ENCODE results near the gene TAS2R60. TPM values are rescaled to one million over a fixed set of nuclear protein-coding genes. Genes with fewer than 3 reads are reported as not detected.
A peak's percentile ranks its signal among the peaks of the same experiment; 100 is the strongest.
"Not testable (repeated sequence)": the region's sequence is repeated elsewhere in the genome, so short reads cannot be mapped to it uniquely, and the experiment has no call there.

Gene TAS2R60
- total RNA-seq, 2 donors from 2014 or later = not detected

DNA sequence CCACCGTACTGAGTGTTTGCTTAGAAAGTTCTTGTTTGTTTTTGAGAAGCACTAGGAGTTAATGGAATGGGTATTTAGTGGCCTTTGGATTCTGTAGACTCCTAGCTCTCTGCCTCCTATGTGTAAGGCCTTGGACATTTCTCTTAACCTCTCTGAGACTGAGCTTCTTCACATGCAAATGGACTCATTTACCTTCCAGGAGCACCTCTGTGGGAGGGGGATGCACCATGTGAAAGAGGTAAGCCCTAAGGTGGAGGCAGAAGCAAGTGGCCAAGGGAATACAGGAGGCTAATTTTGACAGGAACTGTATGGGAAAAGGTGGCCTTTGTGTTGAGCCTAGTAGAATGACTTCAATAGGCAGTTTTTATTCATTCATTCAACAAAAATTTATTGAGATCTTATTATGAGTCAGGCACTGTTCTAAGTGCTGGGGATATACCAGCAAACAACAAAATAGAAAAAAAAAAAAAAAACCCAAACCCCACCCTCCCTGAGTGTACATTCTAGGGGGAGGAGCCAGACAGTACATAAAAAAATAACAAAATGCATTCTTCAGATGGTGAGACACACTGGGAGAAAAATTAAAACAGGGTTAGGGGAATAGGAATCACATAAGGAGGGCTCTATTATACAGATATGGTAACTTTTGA, 25.4 kb upstream of the TAS2R60 start:
- Mint-ChIP-seq H3K9me3 (peaks cover 0 to 3% of the 10 kb centered on the region in 2 donors), H3K4me1 (ENCODE audit: low read depth) (peaks cover 12% of the 10 kb centered on the region), H3K27ac (no peak overlapping the region), H3K4me3 (no peak overlapping the region), H3K36me3 (ENCODE audit: insufficient read depth in 2 of 2) (peaks cover 0 to 5% of the 10 kb centered on the region in 2 donors), H3K27me3 (ENCODE audit: low read depth) (no peaks in the 10 kb centered on the region)
- DNase-seq = no peak
- peak; percentile 68 to 75 for ATAC-seq (replicated peaks in 1 of 2)

DNA sequence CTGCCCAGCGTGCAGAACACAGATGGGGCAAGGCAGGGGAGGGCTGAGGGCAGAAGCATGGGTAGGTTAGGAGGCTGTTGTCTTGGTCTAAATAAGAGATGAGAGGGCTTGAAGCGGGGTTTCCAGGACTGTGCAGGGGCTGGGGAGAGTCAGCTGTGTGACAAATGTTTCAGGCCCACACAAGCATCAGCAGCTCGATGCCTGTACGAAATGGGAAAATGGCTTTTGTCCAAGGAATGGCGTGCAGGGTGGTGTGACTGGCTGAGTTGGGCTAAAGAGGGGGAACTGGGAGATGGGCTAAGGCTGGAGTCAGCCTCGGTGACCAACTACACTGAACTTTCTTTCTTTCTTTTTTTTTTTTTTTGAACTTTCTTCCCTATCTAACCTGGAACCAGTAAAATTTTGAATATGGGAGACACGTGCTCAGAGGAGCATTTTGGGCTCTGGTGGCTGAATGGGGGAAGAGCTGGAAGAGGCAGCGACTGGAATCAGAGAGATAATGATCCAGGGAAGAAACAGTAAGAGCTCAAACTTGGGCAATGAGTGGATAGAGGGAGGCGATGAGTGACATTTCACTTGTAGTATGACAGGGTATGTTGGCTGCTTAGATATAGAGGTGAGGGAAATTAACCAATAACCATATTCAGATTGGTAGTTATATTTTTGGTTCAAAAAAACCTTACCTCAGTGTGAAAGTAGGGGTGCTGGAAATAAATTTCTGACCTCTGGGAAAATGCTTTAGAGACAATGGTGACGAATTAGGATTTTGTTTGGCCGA, 24.4 kb upstream of the TAS2R60 start:
- Mint-ChIP-seq H3K27me3 (ENCODE audit: low read depth) (no peaks in the 10 kb centered on the region), H3K27ac (no peak overlapping the region), H3K9me3 (peaks cover 0 to 3% of the 10 kb centered on the region in 2 donors), H3K4me3 (no peak overlapping the region), H3K36me3 (ENCODE audit: insufficient read depth in 2 of 2) (peaks cover 0 to 5% of the 10 kb centered on the region in 2 donors), H3K4me1 (ENCODE audit: low read depth) (peaks cover 12% of the 10 kb centered on the region)
- DNase-seq (no peak), ATAC-seq (replicated peaks in 1 of 2) (no peak)

DNA sequence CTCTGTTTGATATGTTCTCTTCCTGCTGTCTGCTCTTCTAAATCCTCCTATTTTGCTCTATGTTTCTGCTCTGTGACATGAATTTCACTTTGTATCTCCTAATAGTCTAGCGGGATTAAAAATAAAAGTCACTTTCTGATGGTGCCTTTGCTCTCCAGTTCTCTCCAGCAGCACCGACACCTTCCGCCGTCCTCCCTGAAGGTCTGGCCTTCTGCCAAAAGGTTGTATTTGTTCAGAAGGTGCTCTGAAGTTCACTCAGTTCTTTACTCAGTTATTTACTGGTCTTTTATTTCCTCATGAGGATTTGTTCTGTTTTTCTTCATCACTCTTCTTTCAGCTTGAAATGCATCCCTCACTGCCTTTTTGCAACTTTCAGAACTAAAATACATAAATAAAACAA, 23.4 kb upstream of the TAS2R60 start:
- Mint-ChIP-seq H3K27me3 (ENCODE audit: low read depth) (no peaks in the 10 kb centered on the region), H3K4me3 (no peak overlapping the region), H3K36me3 (ENCODE audit: insufficient read depth in 2 of 2) (peaks cover 0 to 5% of the 10 kb centered on the region in 2 donors), H3K27ac (no peak overlapping the region), H3K4me1 (ENCODE audit: low read depth) (peaks cover 12% of the 10 kb centered on the region), H3K9me3 (peaks cover 0 to 3% of the 10 kb centered on the region in 2 donors)
- DNase-seq = no peak
- no peak for ATAC-seq (replicated peaks in 1 of 2)

DNA sequence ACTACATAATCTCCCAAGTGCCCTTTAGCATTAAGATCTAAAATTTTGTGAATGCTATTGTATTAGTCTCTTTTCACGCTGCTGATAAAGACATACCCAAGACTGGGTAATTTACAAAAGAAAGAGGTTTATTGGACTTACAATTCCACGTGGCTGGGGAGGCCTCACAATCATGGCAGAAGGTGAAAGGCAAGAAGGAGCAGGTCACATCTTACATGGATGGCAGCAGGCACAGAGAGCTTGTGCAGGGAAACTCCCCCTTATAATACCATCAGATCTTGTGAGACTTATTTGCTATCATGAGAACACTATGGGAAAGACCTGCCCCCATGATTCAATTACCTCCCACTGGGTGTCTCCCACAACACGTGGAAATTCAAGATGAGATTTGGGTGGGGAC, 22.6 kb upstream of the TAS2R60 start:
- DNase-seq; H3K4me3 Mint-ChIP-seq; H3K36me3 Mint-ChIP-seq (ENCODE audit: insufficient read depth in 2 of 2); H3K27ac Mint-ChIP-seq; H3K27me3 Mint-ChIP-seq (ENCODE audit: low read depth); H3K9me3 Mint-ChIP-seq; ATAC-seq (replicated peaks in 1 of 2): not testable (repeated sequence)
- peaks cover 12% of the 10 kb centered on the region for H3K4me1 Mint-ChIP-seq (ENCODE audit: low read depth)

GRCh38 chr7:143422033-143422432, 21.2 kb upstream of the TAS2R60 start:
- H3K9me3 Mint-ChIP-seq = peaks cover 0 to 3% of the 10 kb centered on the region in 2 donors
- ATAC-seq (replicated peaks in 1 of 2) (no peak), DNase-seq (no peak)
- H3K27me3 Mint-ChIP-seq (ENCODE audit: low read depth) = no peaks in the 10 kb centered on the region
- peaks cover 12% of the 10 kb centered on the region for H3K4me1 Mint-ChIP-seq (ENCODE audit: low read depth)
- no peak overlapping the region for H3K4me3 Mint-ChIP-seq
- H3K36me3 Mint-ChIP-seq (ENCODE audit: insufficient read depth in 2 of 2) = peaks cover 0 to 5% of the 10 kb centered on the region in 2 donors
- H3K27ac Mint-ChIP-seq = no peak overlapping the region

- not testable (repeated sequence) for H3K36me3 Mint-ChIP-seq (ENCODE audit: insufficient read depth in 2 of 2); ATAC-seq (replicated peaks in 1 of 2); H3K27ac Mint-ChIP-seq; DNase-seq; H3K4me1 Mint-ChIP-seq (ENCODE audit: low read depth); H3K4me3 Mint-ChIP-seq; H3K27me3 Mint-ChIP-seq (ENCODE audit: low read depth); H3K9me3 Mint-ChIP-seq
Observed at GRCh38 chr7:143424476-143424875, 18.8 kb upstream of the TAS2R60 start.

DNA sequence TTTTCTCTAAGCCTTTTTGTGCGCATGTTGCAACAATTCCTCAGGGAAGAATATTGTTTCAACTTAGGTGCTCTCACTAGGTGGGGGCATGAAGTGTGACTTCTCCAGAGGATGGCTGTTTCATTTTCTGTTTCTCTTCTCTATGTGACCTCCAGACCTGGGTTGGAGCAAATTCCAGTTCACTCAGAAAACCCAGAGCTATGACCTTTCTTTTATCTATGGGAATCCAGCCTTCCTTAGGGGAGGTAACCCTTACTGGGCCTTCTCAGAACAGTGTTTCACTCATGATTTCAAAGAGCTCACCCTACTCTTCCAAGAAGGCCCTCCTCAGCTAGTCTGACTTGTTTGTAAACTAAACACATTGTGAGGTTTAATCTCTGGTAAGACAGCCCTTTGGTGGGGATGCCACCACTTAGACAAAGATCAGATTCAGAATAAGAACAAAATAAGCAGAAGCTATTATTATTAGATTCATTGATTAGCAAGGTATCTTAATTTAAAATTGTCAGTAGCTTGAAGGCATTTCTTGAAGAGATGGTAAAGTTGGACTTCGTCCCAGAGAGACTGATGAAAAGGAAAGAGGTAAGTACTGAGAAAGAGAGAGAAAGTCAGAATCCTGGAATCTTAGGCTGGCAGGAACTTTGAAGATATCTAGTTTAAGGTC, 16.6 kb upstream of the TAS2R60 start:
- H3K36me3 Mint-ChIP-seq (ENCODE audit: insufficient read depth in 2 of 2) = no peaks in the 10 kb centered on the region
- peak overlapping the region in 1 of 2 donors; percentile 37 for H3K4me3 Mint-ChIP-seq
- peaks cover 7% of the 10 kb centered on the region for H3K4me1 Mint-ChIP-seq (ENCODE audit: low read depth)
- DNase-seq (no peak), ATAC-seq (replicated peaks in 1 of 2) (no peak)
- H3K27me3 Mint-ChIP-seq (ENCODE audit: low read depth) = no peaks in the 10 kb centered on the region
- H3K27ac Mint-ChIP-seq = peak overlapping the region; percentile 71
- no peaks in the 10 kb centered on the region for H3K9me3 Mint-ChIP-seq

GRCh38 chr7:143429770-143430698, 13.2 kb upstream of the TAS2R60 start:
- peaks cover 7% of the 10 kb centered on the region for H3K4me1 Mint-ChIP-seq (ENCODE audit: low read depth)
- no peak for DNase-seq
- no peaks in the 10 kb centered on the region for H3K27me3 Mint-ChIP-seq (ENCODE audit: low read depth)

DNA sequence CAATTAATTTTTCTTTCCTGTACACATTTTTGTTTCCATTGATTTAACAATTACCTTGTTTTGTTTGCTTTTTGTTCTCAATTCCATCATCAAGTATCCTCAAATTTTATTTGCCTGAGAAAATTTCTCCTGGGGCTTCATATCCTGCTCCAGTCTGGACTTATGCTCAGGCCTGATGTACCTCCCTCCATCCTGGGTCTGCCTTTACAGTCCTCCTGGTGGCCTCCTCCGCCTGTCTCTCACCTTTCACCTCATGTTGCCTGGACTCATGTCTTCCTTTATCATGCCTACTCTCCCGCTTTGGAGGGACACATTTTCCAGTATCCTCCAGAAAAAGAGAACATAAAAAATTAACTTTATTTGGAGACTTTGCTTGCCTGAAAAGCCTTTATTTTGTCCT, 12.1 kb upstream of the TAS2R60 start:
- Mint-ChIP-seq H3K9me3 (no peaks in the 10 kb centered on the region), H3K4me3 (no peak overlapping the region), H3K4me1 (ENCODE audit: low read depth) (peaks cover 8% of the 10 kb centered on the region), H3K36me3 (ENCODE audit: insufficient read depth in 2 of 2) (no peaks in the 10 kb centered on the region), H3K27ac (no peak overlapping the region), H3K27me3 (ENCODE audit: low read depth) (no peaks in the 10 kb centered on the region)
- DNase-seq (no peak), ATAC-seq (replicated peaks in 1 of 2) (no peak)

More at GRCh38 chr7:143429770-143430698, 13.2 kb upstream of the TAS2R60 start:
- Mint-ChIP-seq H3K4me3 (no peak overlapping the region), H3K27ac (no peak overlapping the region), H3K9me3 (no peaks in the 10 kb centered on the region), H3K36me3 (ENCODE audit: insufficient read depth in 2 of 2) (no peaks in the 10 kb centered on the region)
- no peak for ATAC-seq (replicated peaks in 1 of 2)

DNA sequence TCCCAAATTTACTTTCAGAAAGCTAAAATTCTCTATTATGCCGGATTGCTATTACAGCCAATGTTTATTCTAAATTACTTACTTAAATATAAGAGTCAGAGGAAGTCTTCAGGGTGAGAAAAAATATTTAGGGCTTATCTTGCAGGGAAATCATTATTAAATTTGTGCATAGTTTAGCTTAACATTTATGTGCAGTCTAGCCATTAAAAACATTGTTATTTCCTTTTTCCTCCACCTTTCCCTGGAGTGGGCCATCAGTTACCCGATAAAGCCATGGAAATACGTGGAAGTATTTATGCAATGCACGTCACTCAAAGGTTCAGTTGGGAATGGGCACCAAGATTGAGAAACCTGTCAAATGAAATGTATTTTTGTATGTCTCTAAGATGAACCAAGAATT, 9.5 kb upstream of the TAS2R60 start:
- H3K4me1 Mint-ChIP-seq (ENCODE audit: low read depth) = peaks cover 25% of the 10 kb centered on the region
- no peaks in the 10 kb centered on the region for H3K9me3 Mint-ChIP-seq
- no peak overlapping the region for H3K4me3 Mint-ChIP-seq
- DNase-seq (no peak), ATAC-seq (replicated peaks in 1 of 2) (no peak)
- no peaks in the 10 kb centered on the region for H3K27me3 Mint-ChIP-seq (ENCODE audit: low read depth)
- no peaks in the 10 kb centered on the region for H3K36me3 Mint-ChIP-seq (ENCODE audit: insufficient read depth in 2 of 2)
- H3K27ac Mint-ChIP-seq = no peak overlapping the region

DNA sequence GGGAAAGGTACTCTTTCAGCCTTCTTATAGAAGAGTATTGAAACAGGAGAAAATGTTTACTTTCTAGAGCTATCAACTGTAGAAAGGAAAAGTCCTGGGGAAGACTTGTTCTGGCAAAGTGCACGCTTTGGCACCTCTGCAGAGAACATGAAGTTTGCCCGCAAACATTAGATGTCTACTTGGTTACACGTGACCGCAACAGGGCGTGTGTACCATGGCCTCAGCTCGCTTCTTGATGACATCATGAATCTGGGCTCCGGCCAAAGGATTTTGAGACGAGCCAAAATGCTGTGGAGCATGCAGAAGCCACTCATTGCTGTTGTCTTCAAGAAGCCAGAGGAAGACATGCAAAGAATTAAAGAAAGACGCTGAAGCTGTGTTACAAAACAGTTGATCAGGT, 8.6 kb upstream of the TAS2R60 start:
- Mint-ChIP-seq H3K4me3 (no peak overlapping the region), H3K9me3 (no peaks in the 10 kb centered on the region), H3K27me3 (ENCODE audit: low read depth) (no peaks in the 10 kb centered on the region), H3K4me1 (ENCODE audit: low read depth) (peaks cover 27% of the 10 kb centered on the region), H3K27ac (no peak overlapping the region), H3K36me3 (ENCODE audit: insufficient read depth in 2 of 2) (no peaks in the 10 kb centered on the region)
- no peak for DNase-seq
- no peak for ATAC-seq (replicated peaks in 1 of 2)

DNA sequence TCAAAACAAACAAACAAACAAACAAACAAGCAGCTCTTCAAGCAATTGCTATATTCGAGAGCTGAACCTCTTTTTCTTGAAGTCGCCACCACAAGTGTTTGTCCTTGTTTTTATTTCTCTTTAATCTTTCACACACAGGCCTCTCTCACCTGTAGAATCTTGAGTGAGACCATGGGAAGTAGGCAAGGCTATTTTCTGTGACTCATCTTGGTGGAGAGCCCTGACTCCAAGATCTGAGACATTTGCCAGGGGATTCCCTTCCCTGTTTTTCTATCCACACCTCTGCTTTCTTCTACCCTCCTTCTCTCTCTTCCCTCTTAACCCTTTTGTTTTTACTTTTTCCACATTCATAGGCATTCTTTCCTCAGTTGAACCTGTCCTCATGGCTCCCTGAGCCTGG, 8.0 kb upstream of the TAS2R60 start:
- no peak for ATAC-seq (replicated peaks in 1 of 2)
- Mint-ChIP-seq H3K4me3 (no peak overlapping the region), H3K9me3 (no peaks in the 10 kb centered on the region), H3K4me1 (ENCODE audit: low read depth) (peaks cover 27% of the 10 kb centered on the region), H3K27me3 (ENCODE audit: low read depth) (no peaks in the 10 kb centered on the region), H3K36me3 (ENCODE audit: insufficient read depth in 2 of 2) (no peaks in the 10 kb centered on the region), H3K27ac (no peak overlapping the region)
- no peak for DNase-seq

All from activated T-cell treated with anti-CD3 and anti-CD28 coated beads, Interleukin-2, amount 50 U/mL, for 72 hours (primary cell).